ENCODE measurements around the gene SDK2.

Gene SDK2

DNA sequence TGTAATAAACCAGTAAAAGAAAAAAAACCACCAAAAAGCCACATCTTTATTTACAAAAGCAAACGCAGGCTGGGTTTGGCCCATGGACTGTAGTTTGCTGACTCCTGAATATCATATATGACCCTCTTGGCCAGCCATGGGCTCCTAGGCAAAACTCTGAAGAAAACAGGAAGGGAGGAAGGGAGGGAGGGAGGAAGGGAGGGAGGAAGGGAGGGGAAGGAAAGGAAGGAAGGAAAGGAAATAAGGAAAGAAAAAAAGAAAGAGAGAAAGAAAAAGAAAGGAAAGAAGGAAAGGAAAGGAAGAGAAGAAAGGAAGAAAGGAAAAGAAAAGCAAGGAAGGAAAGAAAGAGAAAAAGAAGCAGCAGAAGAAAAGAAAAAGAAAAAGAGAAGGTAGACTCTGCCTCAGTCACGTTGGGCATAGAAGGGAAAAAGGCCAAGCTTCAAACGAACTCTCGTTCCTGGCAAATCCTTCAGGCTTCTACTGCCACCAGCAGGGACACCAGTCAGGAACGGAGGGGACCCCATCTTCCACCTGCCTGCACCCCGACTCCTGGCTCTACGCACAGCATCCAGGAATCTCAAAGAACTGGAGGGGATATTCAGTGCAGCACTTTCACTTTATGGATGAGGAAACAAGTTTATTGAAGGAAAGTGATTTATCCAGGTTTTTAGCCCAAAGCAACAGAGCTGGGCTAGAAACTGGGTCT is 354.5 kb downstream of the SDK2 start:
- no peak for DNase-seq

DNA sequence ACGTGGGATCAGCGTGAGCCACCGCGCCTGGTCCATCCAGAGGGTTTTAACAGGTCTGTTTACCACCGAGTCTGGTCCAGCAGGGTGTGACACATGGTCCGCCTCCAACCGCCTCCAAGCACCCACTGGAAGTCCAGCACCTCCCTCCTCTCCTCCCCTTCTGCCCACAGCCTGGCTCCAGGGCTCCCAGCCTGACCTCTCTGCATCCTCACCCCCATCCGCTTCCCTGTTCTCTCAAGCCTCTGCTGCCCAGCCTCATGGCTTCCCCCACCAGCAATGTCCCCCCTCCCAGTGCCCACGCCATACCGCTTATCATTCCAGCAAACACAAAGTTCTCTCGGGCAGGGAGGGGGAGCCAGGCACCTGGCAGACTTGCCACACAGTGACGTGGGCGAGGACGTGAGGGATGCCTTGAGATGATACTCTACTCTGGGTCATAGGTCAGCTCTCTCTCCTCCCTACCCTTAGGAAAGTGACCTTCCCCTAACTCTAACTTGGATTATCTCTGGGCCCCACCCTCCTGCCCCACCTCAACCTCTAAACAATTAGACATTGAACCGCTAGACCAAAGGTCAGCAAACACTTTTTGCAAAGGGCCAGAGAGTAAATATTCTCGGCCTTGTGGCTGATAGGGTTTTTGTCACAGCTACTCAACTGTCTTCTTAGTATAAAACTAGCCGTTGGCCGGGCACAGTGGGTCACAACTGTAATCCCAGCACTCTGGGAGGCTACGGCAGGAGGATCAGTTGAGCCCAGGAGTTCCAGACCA is 355.5 kb downstream of the SDK2 start:
- no peak for DNase-seq

DNA sequence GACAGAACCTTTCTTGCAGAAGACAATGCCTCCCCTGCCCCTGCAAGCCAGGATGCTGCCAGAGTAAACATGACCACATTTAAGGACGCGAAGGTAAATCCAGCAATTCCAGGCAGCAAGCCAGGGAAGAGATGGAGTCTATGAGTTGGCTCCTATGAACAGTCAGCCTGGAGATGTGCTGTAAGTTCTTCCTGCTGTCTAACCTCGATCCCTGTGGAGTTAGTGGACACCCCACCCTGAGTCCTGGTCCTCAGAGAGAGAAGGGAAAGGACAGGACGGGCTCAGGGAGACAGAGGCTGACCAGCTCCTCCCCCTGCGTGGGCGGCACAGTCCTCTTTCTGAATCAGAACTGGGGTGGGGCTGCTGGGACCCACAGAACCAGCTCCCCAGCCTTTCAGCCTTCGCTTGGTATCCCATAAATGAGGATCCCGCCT is 357.4 kb downstream of the SDK2 start:
- DNase-seq = no peak

DNA sequence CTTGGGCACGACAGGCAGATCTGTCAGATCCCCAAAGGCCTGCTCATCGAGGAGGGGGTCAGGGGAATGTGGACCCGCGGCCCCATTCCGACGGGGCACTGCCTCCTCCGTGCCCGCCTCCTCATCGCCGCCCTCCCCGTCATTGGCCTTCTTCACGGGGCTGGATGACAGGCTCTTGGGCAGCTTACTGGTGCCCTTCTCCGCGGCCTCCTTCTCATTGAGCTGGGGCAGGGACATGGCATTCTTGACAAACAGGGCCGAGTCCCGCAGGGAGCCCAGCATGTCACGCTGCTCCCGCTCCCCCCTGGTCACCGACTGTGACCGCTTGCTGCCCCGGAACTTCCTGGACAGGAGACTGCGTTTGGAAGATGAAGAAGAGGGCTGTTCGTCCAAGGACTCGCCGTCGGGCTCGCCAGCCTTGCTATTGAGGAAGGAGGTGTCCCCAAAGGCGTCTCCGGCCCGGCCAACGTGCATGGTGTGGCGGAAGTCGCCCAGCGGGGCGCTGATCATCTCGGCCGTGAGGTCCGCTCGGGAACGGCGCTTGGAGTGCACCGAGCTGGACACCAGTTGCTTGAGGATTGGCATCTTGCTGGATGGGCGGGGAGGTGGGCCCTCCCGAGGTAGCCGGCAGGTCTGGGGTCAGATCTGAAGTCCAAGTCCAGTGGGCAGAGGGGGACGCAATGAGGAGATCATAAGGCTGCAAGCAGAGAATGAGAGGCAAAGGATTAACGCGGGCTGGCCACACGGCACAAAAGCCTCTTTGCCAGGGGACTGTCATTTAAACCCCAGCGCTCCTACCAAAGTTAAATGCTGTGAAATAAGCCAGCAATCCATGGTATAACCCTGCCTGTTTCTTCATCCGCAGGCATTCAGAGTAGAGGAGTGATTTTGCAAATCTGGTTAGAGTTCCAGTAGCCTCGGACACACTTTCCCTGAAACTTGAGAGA is 358.1 kb downstream of the SDK2 start:
- DNase-seq = no peak

DNA sequence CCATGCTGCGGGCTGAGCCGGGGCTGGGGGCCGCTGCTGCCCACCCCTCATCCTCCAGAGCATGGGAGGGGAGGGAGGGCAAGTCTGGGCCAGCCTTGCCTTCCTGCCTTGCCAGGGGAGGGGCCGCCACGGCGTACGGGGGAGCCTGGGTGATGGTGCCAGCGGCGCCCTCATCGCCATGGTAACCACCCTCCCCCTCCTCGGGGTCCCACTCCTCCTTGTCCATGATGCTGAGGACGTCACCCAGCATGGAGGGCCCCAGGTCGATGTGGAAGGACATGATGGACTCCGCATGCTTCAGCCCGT is 358.7 kb downstream of the SDK2 start:
- no peak for DNase-seq

DNA sequence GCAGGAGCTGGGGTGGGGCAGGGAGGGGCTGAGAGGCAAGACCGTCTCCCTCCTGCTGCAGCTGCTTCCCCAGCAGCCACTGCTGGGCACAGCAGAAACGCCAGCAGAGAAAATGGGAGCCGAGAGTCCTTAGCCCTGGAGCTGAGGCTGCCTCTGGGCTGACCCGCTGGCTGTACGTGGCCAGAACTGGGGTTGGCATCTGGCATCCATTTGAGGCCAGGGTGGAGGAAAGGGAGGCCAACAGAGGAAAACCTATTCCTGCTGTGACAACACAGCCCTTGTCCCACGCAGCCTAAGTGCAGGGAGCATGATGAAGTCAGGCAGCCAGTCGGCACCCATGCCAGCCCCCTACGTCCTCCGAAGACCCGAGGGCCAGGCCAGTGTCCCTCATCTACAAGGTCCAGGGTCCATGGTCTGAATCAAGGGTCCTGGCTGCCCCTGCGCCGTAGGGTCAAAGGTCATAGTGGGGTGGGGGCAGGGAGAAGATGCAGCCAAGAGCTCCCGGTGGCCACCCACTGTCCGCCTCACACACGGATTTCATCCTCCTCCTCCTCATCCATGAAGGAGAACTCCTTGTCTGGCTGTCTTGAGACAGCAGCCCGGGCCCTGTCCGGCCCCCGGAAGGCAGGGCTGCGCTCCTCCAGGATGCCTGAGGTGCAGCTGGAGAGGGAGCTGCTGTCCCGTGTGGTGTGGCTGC is 359.2 kb downstream of the SDK2 start:
- DNase-seq = no peak

All from SW 1271 (cell line).